GM21717 (cell line): ENCODE results near the gene OSBPL8.
"Not testable (repeated sequence)": the region's sequence is repeated elsewhere in the genome, so short reads cannot be mapped to it uniquely, and the experiment has no call there.

ENCODE experiments used
- ATAC-seq: cut with Tn5 transposase; IDR thresholded peaks from one replicate; pipeline ENCODE4 v1.9.1; 2021; ENCODE audit warnings: mild to moderate bottlenecking, moderate library complexity; ENCODE audit not compliant: unreplicated experiment

The OSBPL8 gene

DNA sequence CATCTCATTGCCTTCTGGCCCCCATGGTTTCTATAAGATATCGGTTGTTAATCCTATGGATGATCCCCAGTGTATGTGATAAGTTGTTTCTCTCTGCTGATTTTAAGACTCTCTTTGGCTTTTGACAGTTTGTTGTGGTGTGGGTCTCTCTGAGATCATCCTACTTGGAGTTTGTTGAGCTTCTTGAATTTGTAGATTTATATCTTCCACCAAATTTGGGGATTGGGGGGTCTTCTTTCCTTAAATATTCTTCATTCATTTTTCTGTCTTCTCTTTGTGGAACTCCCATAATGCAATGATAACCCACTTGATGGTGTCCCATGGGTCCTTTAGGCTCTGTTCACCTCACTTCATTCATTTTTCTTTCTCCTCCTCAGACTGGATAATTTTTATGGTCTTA is 191.3 kb downstream of the OSBPL8 start:
- no peak for ATAC-seq

GRCh38 chr12:76366163-76366562 is 193.4 kb downstream of the OSBPL8 start:
- ATAC-seq, result no peak

DNA sequence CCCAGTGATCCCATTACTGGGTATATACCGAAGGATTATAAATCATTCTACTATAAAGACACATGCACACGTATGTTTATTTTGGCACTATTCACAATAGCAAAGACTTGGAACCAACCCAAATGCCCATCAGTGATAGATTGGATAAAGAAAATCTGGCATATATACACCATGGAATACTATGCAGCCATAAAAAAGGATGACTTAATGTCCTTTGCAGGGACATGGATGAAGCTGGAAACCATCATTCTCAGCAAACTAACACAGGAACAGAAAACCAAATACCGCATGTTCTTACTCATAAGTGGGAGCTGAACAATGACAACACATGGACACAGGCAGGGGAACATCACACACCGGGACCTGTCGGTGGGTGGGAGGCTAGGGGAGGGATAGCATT is 195.4 kb downstream of the OSBPL8 start:
- ATAC-seq, result not testable (repeated sequence)

GRCh38 chr12:76360316-76360715 is 199.3 kb downstream of the OSBPL8 start:
- no peak for ATAC-seq

- ATAC-seq, result no peak
Observed at GRCh38 chr12:76356071-76356470, 203.5 kb downstream of the OSBPL8 start.

DNA sequence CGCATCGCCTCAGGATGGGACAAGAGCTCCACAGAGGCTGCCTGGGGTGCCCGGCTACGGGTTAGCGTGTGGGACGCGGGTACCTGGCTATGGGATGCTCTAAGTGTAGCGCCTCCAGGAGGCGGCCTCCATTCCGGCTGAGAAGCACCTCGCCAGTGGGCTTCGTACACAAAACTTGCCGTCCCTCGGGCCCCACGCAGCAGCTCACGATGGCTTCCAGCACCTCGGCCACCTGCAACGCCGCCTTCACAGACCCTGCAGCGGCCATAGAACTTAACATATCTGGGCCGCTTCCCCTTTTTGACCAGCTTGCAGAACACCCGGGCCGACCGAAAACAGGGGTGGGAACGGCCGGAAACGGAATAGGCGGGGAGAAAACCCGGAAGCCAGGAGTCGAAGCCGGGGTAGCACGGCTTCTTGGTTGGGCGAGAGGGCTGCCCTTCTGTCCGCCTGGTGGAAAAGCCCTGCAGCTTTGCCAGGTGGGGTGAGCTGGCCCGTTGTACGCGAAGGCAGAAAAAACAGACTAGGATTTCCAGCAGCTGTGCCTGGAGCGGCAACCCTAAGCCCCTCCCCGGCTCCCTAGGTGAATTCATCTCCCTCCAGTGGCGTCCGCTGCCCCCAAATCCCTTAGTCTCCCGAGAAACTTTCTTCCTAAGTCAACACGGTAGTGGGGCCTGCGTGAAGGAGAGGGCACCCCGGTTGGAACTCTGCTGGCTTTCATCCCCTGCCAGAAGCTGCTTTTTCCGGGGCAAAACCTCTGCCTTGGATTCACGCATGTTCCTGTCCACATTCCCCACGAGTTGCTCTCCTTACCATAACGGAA is 211.3 kb downstream of the OSBPL8 start, which contains the start of gene BBS10:
BBS10 (minus strand) TSS at position 337 of the 823 bp plus-strand sequence; CDS start at position 280, 57 bp downstream.
- ATAC-seq, result peak; percentile 98

- ATAC-seq, result peak; percentile 26
Observed at GRCh38 chr12:76346798-76347420, 212.7 kb downstream of the OSBPL8 start.

DNA sequence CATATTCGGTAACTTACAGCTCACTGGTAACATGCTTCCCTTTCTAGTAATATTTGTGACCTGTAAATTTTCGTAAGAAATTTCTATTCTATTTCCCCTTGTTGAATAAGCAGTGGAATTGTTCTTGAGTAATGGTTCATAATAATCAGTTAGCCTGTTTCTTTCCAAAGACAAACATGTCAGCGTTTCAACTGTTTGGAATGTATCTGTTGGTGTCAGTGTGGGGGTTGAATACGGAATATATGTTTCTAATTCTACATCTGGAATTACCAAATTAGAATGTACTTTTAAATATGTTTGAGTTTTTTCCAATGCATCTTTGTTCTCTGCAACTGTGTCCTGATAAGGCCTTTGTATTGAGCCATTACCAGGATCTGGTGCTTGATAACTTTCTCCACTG is 213.3 kb downstream of the OSBPL8 start:
- ATAC-seq, result no peak

- ATAC-seq, result no peak
Observed at GRCh38 chr12:76345569-76345968, 214.0 kb downstream of the OSBPL8 start.

DNA sequence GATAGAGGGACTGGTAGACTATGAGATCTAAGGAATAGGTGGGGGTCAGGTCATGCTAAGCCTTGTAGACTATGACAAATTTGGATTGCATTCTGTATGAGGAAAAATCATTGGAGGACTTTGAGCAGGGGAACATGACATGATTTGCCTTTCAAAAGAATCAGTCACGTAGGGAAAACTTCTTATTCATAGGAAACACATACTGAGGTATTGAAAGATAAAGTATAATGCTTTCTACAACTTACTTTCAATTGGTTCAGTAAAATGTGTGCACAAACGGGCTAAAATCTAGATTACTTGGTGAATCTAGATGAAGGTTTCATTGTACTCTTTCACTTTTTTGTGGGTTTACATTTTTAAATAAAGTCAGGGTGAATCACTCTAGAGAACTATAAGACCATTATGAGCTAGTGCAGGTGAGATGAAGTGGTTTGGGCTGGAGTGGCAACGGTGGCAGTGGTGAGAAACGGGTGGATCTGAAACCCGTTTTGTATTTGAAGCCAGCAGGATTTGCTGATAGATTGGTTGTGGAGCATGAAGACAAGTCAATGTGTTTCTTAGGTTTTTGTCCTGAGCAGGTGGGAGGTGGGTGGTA is 218.0 kb downstream of the OSBPL8 start:
- no peak for ATAC-seq

DNA sequence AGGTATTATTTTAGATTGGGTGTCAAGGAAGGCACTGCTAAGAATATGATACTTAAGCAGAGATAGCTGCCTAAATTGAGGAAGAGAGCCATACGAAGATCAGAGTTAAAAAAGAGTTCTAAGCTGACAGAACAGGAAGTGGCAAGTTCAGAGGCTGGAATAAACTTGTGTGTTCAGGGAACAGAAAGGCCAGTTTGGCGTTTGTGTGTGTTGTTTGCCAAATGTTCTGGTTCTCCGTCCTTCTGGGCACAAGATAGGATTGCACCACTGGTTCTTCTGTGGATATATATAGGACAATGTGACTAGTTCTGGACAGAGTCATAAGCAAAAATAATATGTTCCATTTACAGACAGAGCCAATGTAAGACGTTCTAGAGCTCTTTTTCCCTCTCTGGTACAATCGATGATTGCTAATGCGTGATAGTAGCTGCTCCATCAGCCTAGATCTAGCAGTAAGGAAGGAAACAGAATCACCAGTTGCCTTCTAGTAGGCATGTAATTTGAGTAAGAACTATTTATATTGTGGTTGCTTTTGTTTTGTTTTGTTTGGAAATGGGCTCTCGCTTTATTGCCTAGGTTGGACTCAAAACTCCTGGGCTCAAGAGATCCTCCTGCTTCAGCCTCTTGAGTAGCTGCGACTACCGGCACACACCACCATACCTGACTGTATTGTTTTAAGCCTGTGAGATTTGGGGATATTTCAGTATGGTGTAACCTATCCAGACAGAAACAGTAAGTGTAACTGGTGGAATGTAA is 218.7 kb downstream of the OSBPL8 start:
- ATAC-seq, result no peak

GRCh38 chr12:76337583-76337982 is 222.0 kb downstream of the OSBPL8 start:
- ATAC-seq, result no peak

- no peak for ATAC-seq
Observed at GRCh38 chr12:76332606-76333005, 227.0 kb downstream of the OSBPL8 start.

- ATAC-seq, result no peak
Observed at GRCh38 chr12:76329606-76330005, 230.0 kb downstream of the OSBPL8 start.

DNA sequence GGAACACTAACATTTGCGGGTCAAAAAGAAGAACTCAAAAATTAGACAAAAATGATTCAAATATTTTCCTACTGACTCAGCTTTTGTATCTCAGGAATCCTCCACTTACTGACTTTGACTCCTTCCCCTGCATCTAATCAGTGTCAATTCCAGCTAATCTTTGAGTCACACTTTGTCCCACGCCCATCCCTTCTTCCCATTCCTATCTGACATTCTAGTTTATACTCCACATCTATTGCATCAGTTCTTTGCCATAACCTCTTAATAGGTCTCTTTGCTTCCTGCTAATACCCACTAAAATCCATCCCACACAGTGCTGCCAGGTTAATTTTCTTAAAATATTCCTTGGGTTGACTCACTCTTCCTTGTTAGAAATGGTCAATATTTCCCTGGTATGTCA is 230.4 kb downstream of the OSBPL8 start:
- no peak for ATAC-seq

- ATAC-seq, result not testable (repeated sequence)
Observed at GRCh38 chr12:76319595-76320319, 239.8 kb downstream of the OSBPL8 start.

DNA sequence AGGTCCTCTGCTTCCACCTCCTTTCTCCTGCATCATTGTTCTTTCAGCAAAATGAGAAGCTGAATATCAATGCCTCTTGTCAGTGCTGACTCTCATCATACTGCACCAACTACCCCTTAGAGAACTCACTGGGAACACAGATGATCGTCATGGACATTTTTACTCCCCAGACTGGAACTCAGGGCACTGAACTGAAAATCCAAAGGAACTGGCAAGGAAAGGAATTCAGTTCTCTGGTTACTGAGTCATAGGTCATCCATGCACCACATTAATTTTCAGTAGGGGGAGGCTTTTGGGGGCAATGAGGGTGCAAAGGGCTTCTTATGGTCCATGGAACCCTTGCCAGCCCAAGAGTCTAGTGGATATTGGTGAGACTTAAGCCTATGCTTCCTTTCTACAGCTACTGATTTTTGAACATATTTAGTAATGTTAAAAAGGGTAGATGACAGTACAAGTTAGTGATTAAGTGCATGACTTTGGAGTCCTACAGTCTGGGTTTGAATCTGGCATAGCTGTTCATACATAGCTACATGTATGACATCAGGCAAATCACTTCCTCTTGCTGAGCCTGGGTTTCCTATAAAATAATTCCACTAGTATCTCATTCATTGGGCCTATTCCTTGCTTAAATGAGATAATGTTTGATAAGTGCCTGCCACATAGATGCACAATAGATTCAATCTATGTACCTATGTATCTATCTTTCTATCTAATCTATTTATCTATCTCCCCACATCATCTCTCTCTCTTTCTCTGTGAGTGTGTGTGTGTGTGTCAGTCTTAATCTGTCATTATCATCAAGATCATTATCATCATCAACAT is 240.6 kb downstream of the OSBPL8 start:
- ATAC-seq, result no peak

DNA sequence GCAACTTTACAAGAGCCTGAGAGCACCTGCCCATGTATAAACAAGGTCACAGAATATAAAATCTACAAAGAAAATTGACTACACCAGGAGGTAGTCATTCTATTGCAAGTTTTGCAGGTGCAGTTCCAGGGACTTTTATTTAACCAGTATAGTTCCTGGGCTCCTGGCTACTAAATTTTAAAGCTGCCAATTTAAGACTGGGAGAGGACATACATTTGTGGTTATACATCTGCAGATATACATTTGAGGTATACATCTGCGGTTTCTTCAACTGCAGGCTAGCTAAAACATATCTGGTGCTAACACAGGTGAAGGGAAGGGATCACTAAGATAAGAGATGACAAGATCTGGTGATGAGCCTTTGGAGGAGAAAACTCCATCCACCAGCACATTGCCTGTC is 241.6 kb downstream of the OSBPL8 start:
- ATAC-seq, result no peak

GRCh38 chr12:76316468-76316867 is 243.1 kb downstream of the OSBPL8 start:
- no peak for ATAC-seq

DNA sequence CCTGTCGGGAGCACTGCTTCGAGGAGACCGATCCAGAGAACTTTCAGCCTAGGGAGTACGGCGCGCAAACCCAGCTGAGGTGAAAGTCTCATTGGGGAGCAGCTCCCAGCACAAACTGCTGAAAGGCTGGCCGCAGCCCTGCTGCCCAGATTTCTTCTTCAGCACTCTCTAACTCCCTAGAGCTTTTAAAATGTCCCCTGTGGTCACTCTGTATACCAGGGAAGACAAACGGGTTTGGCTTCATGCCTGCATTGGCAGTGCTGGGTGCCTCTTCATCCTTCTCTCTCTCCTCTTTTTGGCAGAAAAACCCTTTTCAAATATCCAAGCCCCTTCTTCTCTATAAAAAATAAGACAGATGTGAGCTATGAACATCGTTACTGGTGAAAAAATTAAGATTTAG is 246.3 kb downstream of the OSBPL8 start:
- no peak for ATAC-seq
